Lower lobe of right lung (tissue), 2 donors: Measurements from ENCODE around the gene STOX2. TPM values are rescaled to one million over a fixed set of nuclear protein-coding genes. Genes with fewer than 3 reads are reported as not detected.

Experiments
- ATAC-seq, 2 donors: fragments of 200-7000 bp; cut with Tn5 transposase; one replicate each; pipeline ENCODE4 v1.9.1; 2020 to 2022; ENCODE audit warnings: mild to moderate bottlenecking in 2 of 2, moderate library complexity in 2 of 2
- DNase-seq: peaks from one replicate; pipeline ENCODE4 v3.0.0-alpha.2; 2020
- H3K27ac ChIP-seq: fragments of 200-600 bp; one replicate; pipeline ENCODE4 v1.8.0; 2022
- H3K27me3 ChIP-seq: fragments of 200-600 bp; one replicate; pipeline ENCODE4 v1.8.0; 2022; ENCODE audit warnings: low read depth
- H3K36me3 ChIP-seq: fragments of 200-600 bp; one replicate; pipeline ENCODE4 v1.8.0; 2022; ENCODE audit warnings: mild to moderate bottlenecking
- H3K4me1 ChIP-seq: fragments of 200-600 bp; one replicate; pipeline ENCODE4 v1.8.0; 2022
- H3K4me3 ChIP-seq: fragments of 200-600 bp; one replicate; pipeline ENCODE4 v1.8.0; 2022; ENCODE audit warnings: mild to moderate bottlenecking
- H3K9me3 ChIP-seq: fragments of 200-600 bp; one replicate; pipeline ENCODE4 v1.8.0; 2022
- CTCF ChIP-seq: fragments of 200-600 bp; IDR thresholded peaks from one replicate; pipeline ENCODE4 v1.8.0; 2022; ENCODE audit warnings: antibody characterized with exemption, mild to moderate bottlenecking
- intact Hi-C: fragments of 100-400 bp; cut with DNase I; formaldehyde crosslinking; loops from one replicate; pipeline ENCODE4 v1.11.0; 2022
- total RNA-seq: library from RNA; stranded (reverse); fragmentation: NEBNext Ultra II Directional; extraction: Animal tissue kit (Norgen Biotek cat#: 25700); gene quantifications from one replicate; pipeline ENCODE4 v1.2.1, GENCODE V29; 2021
- donor health status: DM: no; HTN: yes; CAD: no; lungs with severe emphysema.

STOX2 gene
- total RNA-seq, 1 donor from 2014 or later, result 12.8 TPM

GRCh38 chr4:184066584-184067300 is 161.6 kb downstream of the STOX2 start:
- H3K4me3 ChIP-seq, result no peak overlapping the region
- no peaks in the 10 kb centered on the region for H3K27me3 ChIP-seq
- intact Hi-C loops, result no loop called here
- ATAC-seq (peak; percentile 64 to 67), DNase-seq (no peak)
- TF ChIP-seq CTCF, result no peak
- H3K9me3 ChIP-seq, result peaks cover 1% of the 10 kb centered on the region
- H3K4me1 ChIP-seq, result no peaks in the 10 kb centered on the region
- H3K27ac ChIP-seq, result no peak overlapping the region
- H3K36me3 ChIP-seq, result no peaks in the 10 kb centered on the region

- no peaks in the 10 kb centered on the region for H3K27me3 ChIP-seq
- H3K4me1 ChIP-seq, result no peaks in the 10 kb centered on the region
- H3K27ac ChIP-seq, result no peak overlapping the region
- intact Hi-C loops, result no loop called here
- DNase-seq (no peak), ATAC-seq (no peak)
- peaks cover 7% of the 10 kb centered on the region for H3K9me3 ChIP-seq
- no peak overlapping the region for H3K4me3 ChIP-seq
- no peaks in the 10 kb centered on the region for H3K36me3 ChIP-seq
- TF ChIP-seq CTCF, result no peak
Measured at GRCh38 chr4:184067931-184068554, 162.9 kb downstream of the STOX2 start.

Other genes with a start within 250 kb of the STOX2 start
- 16.2 TPM for gene RWDD4, start 246.1 kb upstream of the STOX2 start, total RNA-seq
- 38.6 TPM for gene TRAPPC11, start 246.0 kb upstream of the STOX2 start, total RNA-seq